IMR-90 (cell line): ENCODE results near the gene LETM1. TPM values are rescaled to one million over a fixed set of nuclear protein-coding genes. Genes with fewer than 3 reads are reported as not detected.
A peak's percentile ranks its signal among the peaks of the same experiment; 100 is the strongest.

Source experiments
- ATAC-seq: fragments of 200-7000 bp; cut with Tn5 transposase; 2 replicates; pipeline ENCODE4 v1.9.1; 2020; ENCODE audit warnings: low read depth, mild to moderate bottlenecking, moderate library complexity
- BruUV-seq: library from RNA; stranded (reverse); fragments of 400-500 nt; replicated peaks from 2 replicates; lab custom pipeline; 2021; lab: Mats Ljungman, UMichigan
- CTCF ChIA-PET: fragments of 300-600 bp; formaldehyde crosslinking; extraction: SDS; loops from one replicate; lab custom pipeline; 2021; ENCODE audit warnings: antibody characterized with exemption; lab: Yijun Ruan, JAX
- POLR2A ChIA-PET: fragments of 300-600 bp; sonication (Branson Sonifier 250); formaldehyde crosslinking; loops from one replicate; lab custom pipeline; 2022; ENCODE audit warnings: antibody characterized with exemption; ENCODE audit not compliant: unreplicated experiment; lab: Charles Lee
- DNase-seq: peaks from one replicate; pipeline ENCODE4 v3.0.0; 2013
- H2AFZ ChIP-seq: replicated peaks from 2 replicates; pipeline ENCODE3; 2013; ENCODE audit warnings: low read length, mild to moderate bottlenecking; ENCODE audit not compliant: poor library complexity
- H2AK5ac ChIP-seq: 2 replicates; pipeline ENCODE4 v1.6.1; 2013; ENCODE audit warnings: low read depth, low read length, inconsistent platforms
- H2AK9ac ChIP-seq: replicated peaks from 2 replicates; pipeline ENCODE3; 2013; ENCODE audit warnings: mild to moderate bottlenecking, low read depth, low read length, moderate library complexity; ENCODE audit not compliant: poor library complexity
- H2BK120ac ChIP-seq: 2 replicates; pipeline ENCODE4 v1.6.1; 2013; ENCODE audit warnings: low read depth, low read length, inconsistent platforms
- H2BK15ac ChIP-seq: 3 replicates; pipeline ENCODE4 v1.6.1; 2013; ENCODE audit warnings: low read depth, low read length, inconsistent platforms
- H2BK20ac ChIP-seq: 2 replicates; pipeline ENCODE4 v1.6.1; 2013; ENCODE audit warnings: low read depth, mild to moderate bottlenecking, inconsistent platforms, low read length, moderate library complexity
- H2BK5ac ChIP-seq: 2 replicates; pipeline ENCODE4 v1.6.1; 2013; ENCODE audit warnings: mild to moderate bottlenecking, low read depth, low read length, inconsistent platforms; ENCODE audit not compliant: poor library complexity, severe bottlenecking
- H3K14ac ChIP-seq: replicated peaks from 2 replicates; pipeline ENCODE4 v1.6.1; 2013; ENCODE audit warnings: low read depth, low read length, inconsistent platforms
- H3K18ac ChIP-seq: 2 replicates; pipeline ENCODE4 v1.6.1; 2013; ENCODE audit warnings: low read depth, low read length, control low read depth
- H3K23ac ChIP-seq: 2 replicates; pipeline ENCODE4 v1.6.1; 2013; ENCODE audit warnings: low read depth, low read length, inconsistent platforms
- H3K27ac ChIP-seq: 2 replicates; pipeline ENCODE4 v1.5.1; 2013; ENCODE audit warnings: mild to moderate bottlenecking, control low read depth, low read length; ENCODE audit not compliant: insufficient read depth
- H3K27me3 ChIP-seq: 2 replicates; pipeline ENCODE4 v1.6.1; 2013; ENCODE audit warnings: low read length; ENCODE audit not compliant: control insufficient read depth, insufficient read depth
- H3K36me3 ChIP-seq: 2 replicates; pipeline ENCODE4 v1.6.1; 2013; ENCODE audit warnings: low read length, mixed read lengths; ENCODE audit not compliant: control insufficient read depth, insufficient read depth
- H3K4ac ChIP-seq: 2 replicates; pipeline ENCODE4 v1.6.1; 2013; ENCODE audit warnings: low read depth, low read length, inconsistent platforms
- H3K4me1 ChIP-seq: 2 replicates; pipeline ENCODE4 v1.6.1; 2013; ENCODE audit warnings: low read length, mixed read lengths; ENCODE audit not compliant: control insufficient read depth, insufficient read depth
- H3K4me2 ChIP-seq: 2 replicates; pipeline ENCODE4 v1.6.1; 2013; ENCODE audit warnings: low read depth, mild to moderate bottlenecking, control low read depth, low read length, moderate library complexity
- H3K4me3 ChIP-seq: 2 replicates; pipeline ENCODE4 v1.5.1; 2013; ENCODE audit warnings: low read depth, mild to moderate bottlenecking, control low read depth, low read length, moderate library complexity; ENCODE audit not compliant: insufficient read depth
- H3K56ac ChIP-seq: 2 replicates; pipeline ENCODE4 v1.6.1; 2013; ENCODE audit warnings: low read length, inconsistent platforms; ENCODE audit not compliant: insufficient read depth; ENCODE audit errors: extremely low read depth
- H3K79me1 ChIP-seq, 2 experiments: 2 replicates each; pipeline ENCODE4 v1.6.1; 2013; ENCODE audit warnings: low read length in 2 of 2, inconsistent platforms in 1 of 2, low read depth in 1 of 2
- H3K9ac ChIP-seq: 2 replicates; pipeline ENCODE4 v1.6.1; 2013; ENCODE audit warnings: low read depth, low read length, control low read depth
- H3K9me1 ChIP-seq: 2 replicates; pipeline ENCODE4 v1.6.1; 2013; ENCODE audit warnings: low read length, inconsistent platforms; ENCODE audit not compliant: insufficient read depth
- H3K9me3 ChIP-seq: 2 replicates; pipeline ENCODE4 v1.6.1; 2013; ENCODE audit warnings: low read length; ENCODE audit not compliant: control insufficient read depth, insufficient read depth
- H4K20me1 ChIP-seq: 2 replicates; pipeline ENCODE4 v1.6.1; 2013; ENCODE audit warnings: low read length, inconsistent platforms; ENCODE audit not compliant: insufficient read depth
- H4K5ac ChIP-seq: 2 replicates; pipeline ENCODE4 v1.6.1; 2013; ENCODE audit warnings: mild to moderate bottlenecking, low read depth, low read length, control low read depth
- H4K8ac ChIP-seq, 2 experiments: 2 replicates each; pipeline ENCODE4 v1.6.1; 2013; ENCODE audit warnings: low read depth in 2 of 2, low read length in 2 of 2, control low read depth in 1 of 2, inconsistent platforms in 1 of 2
- H4K91ac ChIP-seq: 2 replicates; pipeline ENCODE4 v1.6.1; 2013; ENCODE audit warnings: low read depth, low read length, inconsistent platforms; ENCODE audit not compliant: insufficient read depth
- BHLHE40 ChIP-seq: fragments of 150-350 bp; IDR thresholded peaks from 2 replicates; pipeline ENCODE4 v1.6.1; 2016; ENCODE audit warnings: mild to moderate bottlenecking, low read depth, low read length
- CEBPB ChIP-seq: IDR thresholded peaks from 2 replicates; pipeline ENCODE4 v1.6.1; 2012; ENCODE audit warnings: low read depth, low read length, improper control_type of control experiment
- CHD1 ChIP-seq: IDR thresholded peaks from 2 replicates; pipeline ENCODE4 v1.6.1; 2012; ENCODE audit warnings: low read depth, low read length, improper control_type of control experiment
- CTCF ChIP-seq: conservative IDR thresholded peaks from 2 replicates; pipeline ENCODE4 v1.5.1; 2012; ENCODE audit warnings: mild to moderate bottlenecking, low read depth, low read length, improper control_type of control experiment
- FOS ChIP-seq: fragments of 150-350 bp; IDR thresholded peaks from 2 replicates; pipeline ENCODE4 v1.6.1; 2016; ENCODE audit warnings: low read depth, low read length
- MAFK ChIP-seq: IDR thresholded peaks from 2 replicates; pipeline ENCODE4 v1.6.1; 2012; ENCODE audit warnings: low read depth, low read length, improper control_type of control experiment
- MXI1 ChIP-seq: IDR thresholded peaks from 2 replicates; pipeline ENCODE4 v1.6.1; 2012; ENCODE audit warnings: low read depth, mild to moderate bottlenecking, low read length, moderate library complexity, borderline replicate concordance
- NFE2L2 ChIP-seq: fragments of 150-350 bp; IDR thresholded peaks from 2 replicates; pipeline ENCODE4 v1.6.1; 2016; ENCODE audit warnings: low read depth, mild to moderate bottlenecking, low read length
- POLR2A ChIP-seq: IDR thresholded peaks from 2 replicates; pipeline ENCODE4 v1.6.1; 2012; ENCODE audit warnings: mild to moderate bottlenecking, low read depth, low read length
- RAD21 ChIP-seq: IDR thresholded peaks from 2 replicates; pipeline ENCODE4 v1.6.1; 2012; ENCODE audit warnings: low read length, improper control_type of control experiment
- RCOR1 ChIP-seq: IDR thresholded peaks from 2 replicates; pipeline ENCODE4 v1.6.1; 2012; ENCODE audit warnings: mild to moderate bottlenecking, low read length, improper control_type of control experiment; ENCODE audit not compliant: insufficient replicate concordance
- RFX5 ChIP-seq: IDR thresholded peaks from 2 replicates; pipeline ENCODE4 v1.8.0; 2012; ENCODE audit warnings: low read depth, mild to moderate bottlenecking, low read length, moderate library complexity
- SMC3 ChIP-seq: fragments of 150-350 bp; IDR thresholded peaks from 2 replicates; pipeline ENCODE4 v1.6.1; 2016; ENCODE audit warnings: low read depth, mild to moderate bottlenecking, antibody characterized with exemption, low read length, moderate library complexity
- WGBS, 2 experiments: methylation state at CpG; one replicate each; pipeline versions ENCODE4 v1.1.5 to v1.1.7; 2013; ENCODE audit warnings: missing lambda C conversion rate in 2 of 2; ENCODE audit not compliant: insufficient read length in 1 of 2; ENCODE audit errors: extremely low coverage in 2 of 2; 5-methylcytosine and 5-hydroxymethylcytosine counted together
- dilution Hi-C: fragments of 300-500 bp; cut with HindIII; formaldehyde crosslinking; loops from one replicate; pipeline ENCODE4 v1.14.3; 2018; ENCODE audit warnings: low sequenced_read_pairs; ENCODE audit not compliant: unreplicated experiment
- in situ Hi-C: fragments of 300-500 bp; cut with MboI; formaldehyde crosslinking; loops from 3 replicates; pipeline ENCODE4 v1.14.3; 2019; ENCODE audit warnings: low sequenced_read_pairs, inconsistent platforms, mixed read lengths
- intact Hi-C: fragments of 100-400 bp; cut with micrococcal nuclease; formaldehyde crosslinking; loops from 2 replicates; pipeline ENCODE4 v1.10.0; 2022
- polyA plus RNA-seq, 3 experiments: library from polyadenylated mRNA; depleted of rRNA; stranded (reverse); fragments of >200 nt; gene quantifications; 2 replicates each; pipeline ENCODE4 v1.2.3, GENCODE V29; 2012; ENCODE audit warnings: low replicate concordance in 1 of 3
- total RNA-seq: library from RNA; depleted of rRNA; stranded (reverse); fragments of >200 nt; gene quantifications from 2 replicates; pipeline ENCODE4 v1.2.3, GENCODE V29; 2012
- TF ChIP-seq, protein P1 (sequence below): fragments of 150-350 bp; IDR thresholded peaks from 2 replicates; pipeline ENCODE4 v1.6.1; 2016; ENCODE audit warnings: low read depth, mild to moderate bottlenecking, low read length, moderate library complexity, borderline replicate concordance
- TF ChIP-seq, protein P2 (sequence below): fragments of 150-350 bp; IDR thresholded peaks from 2 replicates; pipeline ENCODE4 v1.6.1; 2017; ENCODE audit warnings: mild to moderate bottlenecking, antibody characterized with exemption, low read length, low read depth

LETM1 gene
- total and polyA plus RNA-seq, 2 of the 4 experiments (the other 2 are of a cell fraction), result 25.0 to 49.3 TPM

DNA sequence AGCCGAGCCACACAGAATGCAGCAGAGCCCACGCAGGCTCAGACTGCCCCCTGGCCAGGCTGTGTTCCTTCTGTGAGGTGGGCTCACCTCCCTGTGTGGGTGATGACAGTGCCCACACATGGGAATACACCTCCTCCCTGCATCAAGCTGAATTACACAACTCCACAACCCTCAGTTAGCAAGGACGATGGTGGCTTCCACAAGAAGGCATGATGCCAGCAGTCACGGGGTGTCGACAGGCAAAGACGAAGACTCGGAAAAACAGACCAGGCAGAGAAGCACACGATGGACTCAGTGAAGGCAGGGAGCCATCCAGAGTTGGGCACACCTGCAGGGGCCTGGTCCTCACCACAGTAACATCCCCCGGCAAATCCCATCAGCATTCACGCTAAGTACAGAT, 12.1 kb downstream of the LETM1 start:
- H3K9ac ChIP-seq, result no peak overlapping the region
- peaks cover 18 to 67% of the 10 kb centered on the region in 2 experiments for H3K79me1 ChIP-seq
- H2AFZ ChIP-seq, result no peak overlapping the region
- no peak overlapping the region for H3K18ac ChIP-seq
- BruUV-seq, result no TSS peak
- intact Hi-C loops, result loop anchor here (2.0 kb wide), 1 partner anchor 55 kb away; no protein-coding TSS in a partner anchor
- H3K36me3 ChIP-seq, result peaks cover 36% of the 10 kb centered on the region
- peaks cover 21% of the 10 kb centered on the region for H3K4me1 ChIP-seq
- H4K91ac ChIP-seq, result peak overlapping the region; percentile 1; the same call in 1 of the 2 replicates
- no peak overlapping the region for H2BK5ac ChIP-seq
- WGBS, 2 experiments, result 66% methylated on average over 5 of the region's 10 CpGs; no CpG with 5 or more reads in 1 of the 2 experiments
- peak overlapping the region; percentile 4; the same call in 1 of the 2 replicates for H3K27ac ChIP-seq
- no peaks in the 10 kb centered on the region for H3K9me3 ChIP-seq
- dilution Hi-C loops, result no loop called here
- no peak overlapping the region for H2BK15ac ChIP-seq
- peaks cover 18% of the 10 kb centered on the region for H3K9me1 ChIP-seq
- in situ Hi-C loops, result no loop called here
- peaks cover 30% of the 10 kb centered on the region for H4K20me1 ChIP-seq
- no peak overlapping the region; the same call in 1 of the 2 replicates for H3K14ac ChIP-seq
- no peak overlapping the region for H3K4me3 ChIP-seq
- H3K56ac ChIP-seq, result no peak overlapping the region
- H2BK120ac ChIP-seq, result peak overlapping the region; percentile 26; the same call in 1 of the 2 replicates
- no peak overlapping the region for H2BK20ac ChIP-seq
- no peaks in the 10 kb centered on the region for H3K27me3 ChIP-seq
- ATAC-seq, result no peak
- H4K5ac ChIP-seq, result no peak overlapping the region
- CTCF ChIA-PET, result no interaction called here
- H3K4me2 ChIP-seq, result no peak overlapping the region
- H3K23ac ChIP-seq, result peak overlapping the region; percentile 42; the same call in 1 of the 2 replicates
- peak overlapping the region in 1 of 2 experiments; percentile 58; a peak in 1 of 4 replicates for H4K8ac ChIP-seq
- DNase-seq, result no peak
- H2AK5ac ChIP-seq, result peak overlapping the region; percentile 29; the same call in 1 of the 2 replicates
- peak overlapping the region; percentile 52; the same call in 1 of the 2 replicates for H3K4ac ChIP-seq
- POLR2A ChIA-PET, result no interaction called here
- TF ChIP-seq MXI1 (no peak), POLR2A (no peak), FOS (no peak), RCOR1 (no peak), BHLHE40 (no peak), MAFK (no peak), SMC3 (no peak), NFE2L2 (no peak), RAD21 (no peak), CHD1 (no peak), RFX5 (no peak), CTCF (no peak), CEBPB (no peak)
- TF ChIP-seq, protein P1, sequence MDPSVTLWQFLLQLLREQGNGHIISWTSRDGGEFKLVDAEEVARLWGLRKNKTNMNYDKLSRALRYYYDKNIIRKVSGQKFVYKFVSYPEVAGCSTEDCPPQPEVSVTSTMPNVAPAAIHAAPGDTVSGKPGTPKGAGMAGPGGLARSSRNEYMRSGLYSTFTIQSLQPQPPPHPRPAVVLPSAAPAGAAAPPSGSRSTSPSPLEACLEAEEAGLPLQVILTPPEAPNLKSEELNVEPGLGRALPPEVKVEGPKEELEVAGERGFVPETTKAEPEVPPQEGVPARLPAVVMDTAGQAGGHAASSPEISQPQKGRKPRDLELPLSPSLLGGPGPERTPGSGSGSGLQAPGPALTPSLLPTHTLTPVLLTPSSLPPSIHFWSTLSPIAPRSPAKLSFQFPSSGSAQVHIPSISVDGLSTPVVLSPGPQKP, result no peak
- TF ChIP-seq, protein P2, sequence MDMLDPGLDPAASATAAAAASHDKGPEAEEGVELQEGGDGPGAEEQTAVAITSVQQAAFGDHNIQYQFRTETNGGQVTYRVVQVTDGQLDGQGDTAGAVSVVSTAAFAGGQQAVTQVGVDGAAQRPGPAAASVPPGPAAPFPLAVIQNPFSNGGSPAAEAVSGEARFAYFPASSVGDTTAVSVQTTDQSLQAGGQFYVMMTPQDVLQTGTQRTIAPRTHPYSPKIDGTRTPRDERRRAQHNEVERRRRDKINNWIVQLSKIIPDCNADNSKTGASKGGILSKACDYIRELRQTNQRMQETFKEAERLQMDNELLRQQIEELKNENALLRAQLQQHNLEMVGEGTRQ, result no peak
- H2AK9ac ChIP-seq, result peak overlapping the region; percentile 33
